Small intestine (tissue), 7 donors: Measurements from ENCODE around the gene AKAP8. TPM values are rescaled to one million over a fixed set of nuclear protein-coding genes. Genes with fewer than 3 reads are reported as not detected.

ENCODE experiments used
- DNase-seq, 2 donors: peaks; one replicate each; pipeline versions ENCODE4 v3.0.0 to v3.0.0-alpha.2; 2013
- FAIRE-seq: peaks from 2 replicates; lab custom pipeline; 2012; peaks lifted over from hg19 to GRCh38; lab: Jason Lieb, UNC
- H3K27ac ChIP-seq, 3 donors: one replicate each; pipeline ENCODE4 v1.5.1; 2013; ENCODE audit warnings: low read length in 2 of 3, mild to moderate bottlenecking in 2 of 3, control low read depth in 1 of 3, inconsistent platforms in 1 of 3, low read depth in 1 of 3, moderate library complexity in 1 of 3
- H3K27me3 ChIP-seq, 3 donors: one replicate each; pipeline ENCODE4 v1.6.1; 2013; ENCODE audit warnings: low read length in 3 of 3, inconsistent platforms in 1 of 3; ENCODE audit not compliant: control insufficient read depth in 3 of 3, insufficient read depth in 3 of 3
- H3K36me3 ChIP-seq, 3 donors: one replicate each; pipeline ENCODE4 v1.6.1; 2013; ENCODE audit warnings: low read length in 3 of 3, inconsistent platforms in 1 of 3, low read depth in 1 of 3, mild to moderate bottlenecking in 1 of 3, moderate library complexity in 1 of 3; ENCODE audit not compliant: control insufficient read depth in 3 of 3, insufficient read depth in 2 of 3
- H3K4me1 ChIP-seq, 3 donors: one replicate each; pipeline ENCODE4 v1.6.1; 2013; ENCODE audit warnings: low read length in 2 of 3, inconsistent platforms in 1 of 3, low read depth in 1 of 3, mild to moderate bottlenecking in 1 of 3, moderate library complexity in 1 of 3; ENCODE audit not compliant: control insufficient read depth in 3 of 3, insufficient read depth in 2 of 3
- H3K4me3 ChIP-seq, 3 donors: one replicate each; pipeline ENCODE4 v1.5.1; 2013; ENCODE audit warnings: low read length in 3 of 3, control low read depth in 1 of 3, inconsistent platforms in 1 of 3, low read depth in 1 of 3, mild to moderate bottlenecking in 1 of 3, moderate library complexity in 1 of 3
- H3K9me3 ChIP-seq, 2 donors: one replicate each; pipeline ENCODE4 v1.6.1; 2013; ENCODE audit warnings: low read depth in 1 of 2, low read length in 1 of 2; ENCODE audit not compliant: control insufficient read depth in 2 of 2, insufficient read depth in 1 of 2
- WGBS, 3 donors: extraction: QIAGEN DNeasy Blood & Tissue Kit; methylation state at CpG; one replicate each; pipeline ENCODE4 v1.1.7; 2013; 5-methylcytosine and 5-hydroxymethylcytosine counted together
- polyA plus RNA-seq, 4 donors: library from polyadenylated mRNA; stranded (reverse) in 3 of 4; unstranded in 1 of 4; fragments of 200-250 nt in 3 of 4; fragments of 120-200 nt in 1 of 4; gene quantifications; one replicate each; pipeline versions ENCODE4 v1.2.1 to v1.2.3, GENCODE V29; 2013
- donor health status: healthy with polysubstance abuse.
- donor health status: control.
- donor health status: control.
- donor health status: Bipolar disorder and iron deficiency.
- donor health status: healthy.

The AKAP8 gene
- polyA plus RNA-seq, 4 donors = 14.1 to 26.5 (median 19.0) TPM

DNA sequence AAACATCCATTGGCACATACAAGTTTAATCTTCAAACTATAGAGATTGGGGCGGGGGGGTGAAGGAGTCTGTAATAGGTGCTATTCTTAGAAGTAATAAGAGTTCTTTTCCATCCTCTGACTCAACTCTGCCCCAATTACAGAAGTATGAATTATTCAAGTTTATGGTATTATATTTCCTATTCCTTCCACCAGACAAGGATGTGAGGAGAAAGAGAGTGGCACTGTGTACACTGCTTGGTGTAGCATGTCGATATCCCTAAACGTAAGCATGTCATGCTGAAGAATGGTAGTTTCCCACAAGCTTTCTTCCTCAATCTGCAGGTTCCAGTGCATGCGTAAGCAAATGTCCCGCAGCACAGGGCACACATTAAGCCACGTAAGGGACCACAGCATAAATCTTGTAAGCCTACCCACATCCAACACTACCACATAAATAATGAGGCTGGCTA, 61.3 kb downstream of the AKAP8 start:
- H3K27ac ChIP-seq = no peak overlapping the region

DNA sequence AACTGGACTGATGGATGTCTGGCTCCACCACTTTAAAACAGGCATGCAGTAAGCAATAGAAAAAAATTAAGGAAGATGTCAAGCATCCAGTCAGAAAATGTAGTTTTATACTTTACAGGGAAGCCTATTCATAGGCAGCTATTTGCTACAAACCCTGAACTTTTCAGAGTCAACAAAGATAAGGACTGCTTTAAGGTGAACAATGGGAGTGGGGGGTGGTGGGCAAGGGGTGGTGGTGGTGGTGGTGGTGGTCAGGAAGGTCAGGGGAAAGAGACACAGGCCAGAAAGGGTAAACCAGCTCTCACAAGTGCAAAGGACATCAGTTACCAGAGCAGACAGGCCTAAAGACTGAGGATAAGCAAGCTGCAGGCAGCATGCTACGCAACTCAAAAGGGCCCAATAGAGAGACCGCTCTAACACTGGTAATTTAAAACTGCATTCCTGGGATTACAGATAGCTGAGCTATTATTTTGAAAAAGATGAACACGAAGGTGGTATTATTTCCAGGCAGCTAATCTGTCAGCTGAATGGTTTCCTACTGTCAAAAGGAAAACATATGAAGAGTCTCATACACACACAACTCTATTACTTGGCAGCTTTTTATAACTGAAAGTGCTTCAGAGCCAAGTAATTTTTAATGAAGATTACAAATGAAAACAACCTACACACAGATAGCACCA, 62.1 kb downstream of the AKAP8 start:
- DNase-seq = no peak
- no peak overlapping the region for H3K4me3 ChIP-seq
- peaks cover 5 to 45% (median 10%) of the 10 kb centered on the region in 3 donors for H3K4me1 ChIP-seq
- 54 to 77% (median 67%) methylated on average over 3 of the region's 3 CpGs for WGBS, 3 donors
- H3K36me3 ChIP-seq = peaks cover 0 to 9% (median 0%) of the 10 kb centered on the region in 3 donors
- FAIRE-seq = no peak
- no peaks in the 10 kb centered on the region for H3K9me3 ChIP-seq
- no peaks in the 10 kb centered on the region for H3K27me3 ChIP-seq
- no peak overlapping the region for H3K27ac ChIP-seq

More for the DNA sequence above, 61.3 kb downstream of the AKAP8 start:
- FAIRE-seq (no peak), DNase-seq (no peak)
- no peak overlapping the region for H3K4me3 ChIP-seq
- H3K4me1 ChIP-seq = peaks cover 5 to 47% (median 10%) of the 10 kb centered on the region in 3 donors
- H3K27me3 ChIP-seq = no peaks in the 10 kb centered on the region
- H3K36me3 ChIP-seq = peaks cover 0 to 7% (median 0%) of the 10 kb centered on the region in 3 donors
- WGBS, 3 donors = 59 to 78% (median 62%) methylated on average over 6 of the region's 6 CpGs
- H3K9me3 ChIP-seq = no peaks in the 10 kb centered on the region

DNA sequence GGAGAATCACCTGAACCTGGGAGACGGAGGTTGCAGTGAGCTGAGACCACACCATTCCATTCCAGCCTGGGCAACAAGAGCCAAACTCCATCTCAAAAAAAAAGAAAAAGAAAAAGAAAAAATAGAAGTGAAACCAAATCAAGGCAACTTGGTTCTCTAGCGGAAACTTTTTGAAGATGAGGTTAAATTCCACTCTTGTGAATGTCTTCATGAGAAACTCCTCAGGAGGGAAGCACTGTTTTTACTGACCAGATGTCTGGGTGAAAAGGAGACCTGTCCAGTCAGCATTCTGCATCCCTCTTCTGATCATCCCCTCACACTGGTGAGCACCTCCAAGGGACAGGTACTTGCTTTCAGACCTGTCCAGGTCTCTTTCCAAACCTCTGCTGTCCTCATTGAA, 63.1 kb downstream of the AKAP8 start:
- WGBS, 3 donors = 56 to 89% (median 71%) methylated on average over 2 of the region's 2 CpGs
- peaks cover 5 to 44% (median 10%) of the 10 kb centered on the region in 3 donors for H3K4me1 ChIP-seq

DNA sequence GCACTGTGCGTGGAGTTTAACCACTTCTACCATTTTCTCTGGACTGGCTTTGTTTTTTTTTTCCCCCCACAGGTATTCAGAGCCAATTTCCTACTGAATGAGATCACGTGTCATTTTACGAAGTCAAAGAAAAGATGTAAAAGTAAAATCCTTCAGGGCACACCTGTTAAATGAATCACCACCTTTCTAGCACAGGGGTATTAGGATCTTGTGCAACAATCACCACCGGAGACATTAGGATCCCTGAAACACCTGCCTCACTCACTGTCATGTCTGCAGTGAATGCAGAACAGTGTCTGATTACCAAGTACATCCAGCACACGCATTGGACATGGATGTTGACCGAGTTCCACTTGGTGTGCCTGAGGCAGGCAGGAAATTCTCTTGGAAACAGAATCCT, 64.5 kb downstream of the AKAP8 start:
- no peak overlapping the region for H3K4me3 ChIP-seq
- WGBS, 3 donors = 58 to 78% (median 71%) methylated on average over 6 of the region's 6 CpGs
- H3K27me3 ChIP-seq = no peaks in the 10 kb centered on the region
- H3K4me1 ChIP-seq = peaks cover 0 to 34% (median 10%) of the 10 kb centered on the region in 3 donors
- no peak for DNase-seq
- H3K9me3 ChIP-seq = no peaks in the 10 kb centered on the region
- peaks cover 0 to 10% (median 0%) of the 10 kb centered on the region in 3 donors for H3K36me3 ChIP-seq
- no peak overlapping the region for H3K27ac ChIP-seq
- FAIRE-seq = no peak

More for the DNA sequence above, 63.1 kb downstream of the AKAP8 start:
- no peak overlapping the region for H3K27ac ChIP-seq
- H3K4me3 ChIP-seq = no peak overlapping the region
- FAIRE-seq (no peak), DNase-seq (no peak)
- no peaks in the 10 kb centered on the region for H3K9me3 ChIP-seq
- peaks cover 0 to 10% (median 0%) of the 10 kb centered on the region in 3 donors for H3K36me3 ChIP-seq
- H3K27me3 ChIP-seq = no peaks in the 10 kb centered on the region

DNA sequence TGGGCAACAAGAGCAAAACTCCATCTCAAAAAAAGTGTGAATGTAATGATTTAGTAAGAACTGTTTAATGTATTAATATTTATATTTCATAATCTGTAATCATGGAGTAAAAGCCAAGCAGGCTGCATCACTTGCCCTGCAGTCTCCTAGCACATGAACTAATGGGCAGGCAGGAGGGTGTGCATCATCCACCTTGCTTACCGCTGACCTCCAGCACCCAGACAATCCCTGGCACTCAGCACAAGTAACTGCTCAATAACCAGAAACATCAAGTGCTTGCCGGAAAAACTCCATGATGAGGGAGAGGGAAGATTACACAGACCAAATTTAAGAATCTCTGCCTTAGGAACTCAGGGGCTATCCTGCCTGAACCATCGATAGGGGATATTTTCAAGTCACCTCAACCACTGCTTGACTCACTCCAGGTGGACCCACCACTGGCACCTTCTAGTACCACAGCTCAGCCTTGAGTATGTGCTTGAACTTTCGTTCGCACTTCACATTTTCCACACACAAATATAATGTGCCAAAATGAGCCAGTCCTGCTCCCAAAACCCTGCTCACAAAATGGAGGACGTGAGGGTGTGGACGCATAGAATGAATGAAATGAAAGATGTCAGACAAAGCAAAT, 65.8 kb downstream of the AKAP8 start:
- Histone ChIP-seq H3K27ac (no peak overlapping the region), H3K4me1 (peaks cover 0 to 26% (median 10%) of the 10 kb centered on the region in 3 donors), H3K9me3 (no peaks in the 10 kb centered on the region), H3K36me3 (peaks cover 0 to 10% (median 0%) of the 10 kb centered on the region in 3 donors), H3K27me3 (no peaks in the 10 kb centered on the region), H3K4me3 (no peak overlapping the region)
- 77 to 81% (median 79%) methylated on average over 7 of the region's 7 CpGs for WGBS, 3 donors
- no peak for DNase-seq
- no peak for FAIRE-seq

DNA sequence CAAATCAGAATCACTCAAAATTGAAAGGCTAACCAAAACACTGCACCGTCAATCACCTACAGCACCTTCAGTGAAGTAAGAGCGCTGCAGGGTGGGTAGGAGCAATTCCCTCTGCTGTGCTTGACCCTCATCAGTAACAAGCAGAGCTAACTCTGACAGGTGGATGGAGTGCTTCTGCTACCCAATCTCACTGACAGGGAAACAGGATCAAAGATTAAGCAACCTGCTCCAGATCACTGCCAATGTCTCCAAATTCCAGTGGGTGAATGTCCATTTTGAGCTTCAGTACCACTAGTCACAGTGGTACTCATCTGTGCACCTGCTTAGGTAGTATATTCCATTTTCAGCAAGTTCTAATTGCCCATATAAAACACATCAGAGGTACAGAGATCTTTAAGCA, 72.4 kb downstream of the AKAP8 start:
- Histone ChIP-seq H3K36me3 (peaks cover 0 to 2% (median 0%) of the 10 kb centered on the region in 3 donors), H3K9me3 (peaks cover 0 to 8% of the 10 kb centered on the region in 2 donors), H3K27me3 (no peaks in the 10 kb centered on the region), H3K4me3 (no peak overlapping the region), H3K4me1 (peaks cover 0 to 9% (median 0%) of the 10 kb centered on the region in 3 donors), H3K27ac (no peak overlapping the region)
- WGBS, 3 donors = 86 to 98% (median 93%) methylated on average over 2 of the region's 2 CpGs
- DNase-seq = no peak
- no peak for FAIRE-seq

DNA sequence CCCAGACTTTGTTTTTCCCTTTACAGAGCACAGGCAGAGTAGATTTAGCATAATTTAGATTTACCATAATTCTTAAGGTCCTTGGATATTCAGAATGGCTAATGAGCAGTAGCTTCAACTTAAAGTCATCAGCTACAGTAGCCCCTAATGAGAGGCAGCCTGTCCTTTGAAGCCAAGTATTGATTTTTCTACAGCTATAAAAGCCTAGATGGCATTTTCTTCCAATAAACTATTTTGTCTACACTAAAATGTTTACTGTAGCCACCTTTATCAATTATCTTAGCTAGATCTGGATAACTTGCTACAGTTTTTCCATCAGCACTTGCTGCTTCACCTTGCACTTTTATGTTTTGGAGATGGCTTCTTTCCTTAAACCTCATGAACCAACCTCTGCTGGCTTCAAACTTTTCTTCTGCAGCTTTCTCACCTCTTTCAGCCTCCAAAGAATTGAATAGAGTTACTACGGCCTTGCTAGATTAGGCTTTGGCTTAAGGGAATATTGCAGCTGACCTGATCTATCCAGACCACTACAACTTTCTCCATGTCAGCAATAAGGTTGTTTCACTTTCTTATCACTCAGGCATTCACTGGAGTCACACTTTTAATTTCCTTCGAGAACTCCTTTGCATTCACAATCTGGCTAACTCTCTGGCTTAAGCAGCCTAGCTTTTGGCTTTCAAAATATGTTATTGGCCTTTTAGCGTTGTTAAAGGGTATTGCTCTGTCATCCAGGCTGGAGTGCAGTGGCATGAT, 73.8 kb downstream of the AKAP8 start:
- 84 to 86% (median 86%) methylated on average over 3 of the region's 3 CpGs for WGBS, 3 donors
- peaks cover 0 to 8% of the 10 kb centered on the region in 2 donors for H3K9me3 ChIP-seq
- DNase-seq (no peak), FAIRE-seq (no peak)
- no peaks in the 10 kb centered on the region for H3K27me3 ChIP-seq
- H3K36me3 ChIP-seq = peaks cover 0 to 2% (median 0%) of the 10 kb centered on the region in 3 donors
- H3K4me1 ChIP-seq = peaks cover 0 to 7% (median 0%) of the 10 kb centered on the region in 3 donors
- no peak overlapping the region for H3K4me3 ChIP-seq
- H3K27ac ChIP-seq = no peak overlapping the region

DNA sequence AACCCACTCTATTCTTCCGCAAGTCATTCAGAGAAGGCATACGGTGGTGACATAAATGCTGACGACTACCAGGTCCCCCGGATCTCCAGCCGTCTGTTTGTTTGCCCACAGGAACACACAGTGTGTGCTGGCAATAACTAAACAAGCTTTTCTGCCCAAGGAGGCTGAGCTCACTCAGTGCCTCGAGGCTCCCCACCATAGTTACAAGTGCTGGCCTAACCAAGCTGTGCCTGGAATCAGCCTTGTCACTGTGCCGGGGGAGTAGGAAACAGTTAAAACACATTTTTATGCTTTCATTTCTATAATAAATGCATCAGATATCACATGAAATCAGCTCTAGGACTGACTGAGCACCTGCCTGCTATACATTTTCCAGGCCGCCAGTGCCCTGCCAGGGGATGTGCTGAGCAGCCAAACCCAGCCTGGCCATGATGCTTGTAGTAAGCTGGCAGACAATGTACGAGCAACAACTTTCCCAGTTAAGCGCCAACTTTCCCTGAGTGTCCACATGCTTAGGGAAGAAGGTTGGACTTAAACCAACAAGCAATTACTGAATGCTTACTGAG, 75.4 kb downstream of the AKAP8 start:
- Histone ChIP-seq H3K27ac (no peak overlapping the region), H3K9me3 (peaks cover 0 to 8% of the 10 kb centered on the region in 2 donors), H3K36me3 (peaks cover 0 to 4% (median 0%) of the 10 kb centered on the region in 3 donors), H3K4me3 (no peak overlapping the region), H3K4me1 (peaks cover 0 to 10% (median 0%) of the 10 kb centered on the region in 3 donors), H3K27me3 (no peaks in the 10 kb centered on the region)
- no peak for DNase-seq
- FAIRE-seq = no peak
- 59 to 76% (median 72%) methylated on average over 10 of the region's 10 CpGs for WGBS, 3 donors
